HEK293 (cell line): Measurements from ENCODE around the gene ZNF862.

ENCODE experiments used
- CTCF ChIA-PET: fragments of 350-600 bp; formaldehyde crosslinking; extraction: SDS; loops from one replicate; lab custom pipeline; 2021; ENCODE audit warnings: antibody characterized with exemption; lab: Yijun Ruan, JAX
- POLR2A ChIA-PET: fragments of 300-600 bp; formaldehyde crosslinking; extraction: SDS; loops from one replicate; lab custom pipeline; 2020; ENCODE audit warnings: antibody characterized with exemption, inconsistent platforms; lab: Yijun Ruan, JAX
- H3K27ac ChIP-seq: fragments of 200-500 bp; sonication (Bioruptor generic); 2 replicates; pipeline ENCODE4 v1.5.1; 2014; ENCODE audit warnings: low read depth, low read length, control low read depth, inconsistent platforms; ENCODE audit errors: extremely low read depth
- H3K36me3 ChIP-seq, 2 experiments: fragments of 200-500 bp in 1 of 2; sonication (Bioruptor generic) in 1 of 2; 1 replicate in 1 of 2; 2 replicates in 1 of 2; pipeline ENCODE4 v1.5.1; 2014 to 2017; ENCODE audit warnings: inconsistent platforms in 2 of 2, low read length in 2 of 2; ENCODE audit not compliant: control insufficient read depth in 2 of 2, insufficient read depth in 1 of 2
- H3K4me1 ChIP-seq: fragments of 200-500 bp; sonication (Bioruptor generic); 2 replicates; pipeline ENCODE4 v1.5.1; 2014; ENCODE audit warnings: mild to moderate bottlenecking, low read length, inconsistent platforms; ENCODE audit not compliant: control insufficient read depth, insufficient read depth
- H3K4me3 ChIP-seq: 2 replicates; pipeline ENCODE4 v1.5.1; 2011; ENCODE audit warnings: low read depth, mild to moderate bottlenecking, control low read depth, low read length, moderate library complexity
- H3K9me3 ChIP-seq: fragments of 200-500 bp; sonication (Bioruptor generic); 2 replicates; pipeline ENCODE4 v1.5.1; 2014; ENCODE audit warnings: low read depth, low read length, inconsistent platforms; ENCODE audit not compliant: control insufficient read depth, insufficient read depth
- CTCF ChIP-seq: fragments of 450-650 bp; formaldehyde crosslinking; IDR thresholded peaks from 2 replicates; pipeline ENCODE4 v1.5.1; 2016; ENCODE audit warnings: missing biosample characterization, missing genetic modification characterization
- GLIS2 ChIP-seq: fragments of 450-650 bp; formaldehyde crosslinking; IDR thresholded peaks from 2 replicates; pipeline ENCODE4 v1.5.1; 2016; ENCODE audit warnings: missing biosample characterization, missing genetic modification characterization
- HOXD13 ChIP-seq: sonication (generic); formaldehyde crosslinking; IDR thresholded peaks from 2 replicates; pipeline ENCODE4 v1.8.0; 2022; ENCODE audit warnings: missing genetic modification reagents, borderline replicate concordance
- KLF10 ChIP-seq: fragments of 450-650 bp; IDR thresholded peaks from 2 replicates; pipeline ENCODE4 v1.5.1; 2018; ENCODE audit warnings: missing biosample characterization, mild to moderate bottlenecking, missing genetic modification characterization
- PRDM10 ChIP-seq: fragments of 450-650 bp; formaldehyde crosslinking; IDR thresholded peaks from 2 replicates; pipeline ENCODE4 v1.5.1; 2016; ENCODE audit warnings: missing biosample characterization, missing genetic modification characterization
- REST ChIP-seq: fragments of 450-650 bp; formaldehyde crosslinking; IDR thresholded peaks from 2 replicates; pipeline ENCODE4 v1.5.1; 2016; ENCODE audit warnings: missing biosample characterization, missing genetic modification characterization
- YY2 ChIP-seq: fragments of 450-650 bp; formaldehyde crosslinking; IDR thresholded peaks from 2 replicates; pipeline ENCODE4 v1.5.1; 2016; ENCODE audit warnings: missing biosample characterization, missing genetic modification characterization
- ZNF10 ChIP-seq: fragments of 450-650 bp; formaldehyde crosslinking; IDR thresholded peaks from 2 replicates; pipeline ENCODE4 v1.5.1; 2017; ENCODE audit warnings: missing biosample characterization, missing genetic modification characterization
- ZNF112 ChIP-seq: fragments of 450-650 bp; formaldehyde crosslinking; IDR thresholded peaks from 2 replicates; pipeline ENCODE4 v1.5.0; 2017; ENCODE audit warnings: missing biosample characterization, missing genetic modification characterization
- ZNF146 ChIP-seq: fragments of 450-650 bp; formaldehyde crosslinking; IDR thresholded peaks from 2 replicates; pipeline ENCODE4 v1.5.1; 2016; ENCODE audit warnings: missing biosample characterization, missing genetic modification characterization
- ZNF148 ChIP-seq: fragments of 450-650 bp; formaldehyde crosslinking; IDR thresholded peaks from 2 replicates; pipeline ENCODE4 v1.5.0; 2017; ENCODE audit warnings: missing biosample characterization, missing genetic modification characterization, borderline replicate concordance
- ZNF184 ChIP-seq: fragments of 450-650 bp; IDR thresholded peaks from 2 replicates; pipeline ENCODE4 v1.5.1; 2018; ENCODE audit warnings: missing biosample characterization, mild to moderate bottlenecking, missing genetic modification characterization
- ZNF398 ChIP-seq: fragments of 450-650 bp; formaldehyde crosslinking; IDR thresholded peaks from 2 replicates; pipeline ENCODE4 v1.5.1; 2017; ENCODE audit warnings: missing biosample characterization, missing genetic modification characterization
- ZNF416 ChIP-seq: fragments of 450-650 bp; formaldehyde crosslinking; IDR thresholded peaks from 2 replicates; pipeline ENCODE4 v1.5.1; 2016; ENCODE audit warnings: missing biosample characterization, missing genetic modification characterization
- ZNF473 ChIP-seq: fragments of 450-650 bp; formaldehyde crosslinking; IDR thresholded peaks from 2 replicates; pipeline ENCODE4 v1.5.1; 2017; ENCODE audit warnings: missing biosample characterization, missing genetic modification characterization
- ZNF561 ChIP-seq: fragments of 450-650 bp; IDR thresholded peaks from 2 replicates; pipeline ENCODE4 v1.5.1; 2018; ENCODE audit warnings: missing biosample characterization, missing genetic modification characterization, borderline replicate concordance
- ZNF585B ChIP-seq: fragments of 450-650 bp; formaldehyde crosslinking; IDR thresholded peaks from 2 replicates; pipeline ENCODE4 v1.5.1; 2016; ENCODE audit warnings: missing biosample characterization, missing genetic modification characterization
- ZNF670 ChIP-seq: fragments of 450-650 bp; formaldehyde crosslinking; IDR thresholded peaks from 2 replicates; pipeline ENCODE4 v1.5.1; 2016; ENCODE audit warnings: missing biosample characterization, missing genetic modification characterization, low read depth
- ZSCAN23 ChIP-seq: fragments of 450-650 bp; formaldehyde crosslinking; IDR thresholded peaks from 2 replicates; pipeline ENCODE4 v1.5.1; 2016; ENCODE audit warnings: missing biosample characterization, missing genetic modification characterization

ZNF862 gene

GRCh38 chr7:149827089-149827981 lies 10.8 kb upstream of the ZNF862 start (continued):
- TF ChIP-seq ZNF398 (tag by site-specific recombination) = no peak

GRCh38 chr7:149828357-149829309 lies 9.5 kb upstream of the ZNF862 start:
- POLR2A ChIA-PET = no interaction called here
- Histone ChIP-seq H3K36me3 (no peaks in the 10 kb centered on the region), H3K9me3 (no peaks in the 10 kb centered on the region), H3K4me1 (no peaks in the 10 kb centered on the region), H3K27ac (no peak overlapping the region), H3K4me3 (no peak overlapping the region)
- CTCF ChIA-PET = interaction anchor here (0.6 kb wide), 2 partner anchors 17 to 480 kb away, joined by 3 to 4 read pairs; no protein-coding TSS in a partner anchor
- TF ChIP-seq ZNF112 (tag by site-specific recombination) = no peak
- no peak for TF ChIP-seq ZNF148
- TF ChIP-seq REST (tag by site-specific recombination) = no peak
- TF ChIP-seq ZNF416 (tag by site-specific recombination) = no peak
- TF ChIP-seq ZNF473 (tag by site-specific recombination) = no peak
- no peak for TF ChIP-seq KLF10 (tag by site-specific recombination)
- TF ChIP-seq CTCF (tag by site-specific recombination) = no peak
- no peak for TF ChIP-seq ZNF184 (tag by site-specific recombination)
- no peak for TF ChIP-seq ZNF670 (tag by site-specific recombination)
- TF ChIP-seq HOXD13 = no peak
- no peak for TF ChIP-seq ZNF146
- no peak for TF ChIP-seq ZNF561
- TF ChIP-seq ZSCAN23 (tag by site-specific recombination) = no peak
- no peak for TF ChIP-seq ZNF585B (tag by site-specific recombination)
- no peak for TF ChIP-seq ZNF10 (tag by site-specific recombination)
- peak; percentile 41; the same call in 1 of the 2 replicates for TF ChIP-seq GLIS2
- TF ChIP-seq PRDM10 (tag by site-specific recombination) = peak; percentile 52; the same call in 1 of the 2 replicates
- no peak for TF ChIP-seq YY2 (tag by site-specific recombination)
